ENCODE results near the gene ZFAND3. TPM values are rescaled to one million over a fixed set of nuclear protein-coding genes. Genes with fewer than 3 reads are reported as not detected.
A peak's percentile ranks its signal among the peaks of the same experiment; 100 is the strongest.

Gene ZFAND3
- total RNA-seq, 4 donors from 2014 or later, result 37.3 to 70.1 (median 55.2) TPM

DNA sequence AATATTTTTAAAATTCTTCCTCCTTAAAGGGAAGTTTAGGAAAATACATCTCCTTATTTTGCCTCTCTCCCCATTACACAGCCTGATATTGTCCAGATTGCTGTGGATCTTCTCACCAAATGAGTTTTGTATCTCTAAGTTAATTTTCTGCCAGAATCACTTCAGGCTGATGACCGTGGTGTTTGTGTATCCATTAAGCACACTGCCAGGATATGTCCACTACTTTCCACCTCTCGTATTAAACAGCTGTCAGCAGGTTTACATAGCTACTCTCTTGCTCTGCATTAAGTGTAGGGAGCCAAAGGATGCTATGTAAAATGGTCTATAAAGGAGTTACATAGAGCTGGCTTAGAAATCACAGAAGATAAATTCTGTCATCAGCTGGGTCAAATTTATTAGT lies 201.1 kb downstream of the ZFAND3 start:
- intact Hi-C loops (cut with DNase I), result no loop called here
- H3K4me3 ChIP-seq, result no peak overlapping the region
- peaks cover 3 to 71% (median 62%) of the 10 kb centered on the region in 4 donors for H3K4me1 ChIP-seq
- TF ChIP-seq, protein P1, sequence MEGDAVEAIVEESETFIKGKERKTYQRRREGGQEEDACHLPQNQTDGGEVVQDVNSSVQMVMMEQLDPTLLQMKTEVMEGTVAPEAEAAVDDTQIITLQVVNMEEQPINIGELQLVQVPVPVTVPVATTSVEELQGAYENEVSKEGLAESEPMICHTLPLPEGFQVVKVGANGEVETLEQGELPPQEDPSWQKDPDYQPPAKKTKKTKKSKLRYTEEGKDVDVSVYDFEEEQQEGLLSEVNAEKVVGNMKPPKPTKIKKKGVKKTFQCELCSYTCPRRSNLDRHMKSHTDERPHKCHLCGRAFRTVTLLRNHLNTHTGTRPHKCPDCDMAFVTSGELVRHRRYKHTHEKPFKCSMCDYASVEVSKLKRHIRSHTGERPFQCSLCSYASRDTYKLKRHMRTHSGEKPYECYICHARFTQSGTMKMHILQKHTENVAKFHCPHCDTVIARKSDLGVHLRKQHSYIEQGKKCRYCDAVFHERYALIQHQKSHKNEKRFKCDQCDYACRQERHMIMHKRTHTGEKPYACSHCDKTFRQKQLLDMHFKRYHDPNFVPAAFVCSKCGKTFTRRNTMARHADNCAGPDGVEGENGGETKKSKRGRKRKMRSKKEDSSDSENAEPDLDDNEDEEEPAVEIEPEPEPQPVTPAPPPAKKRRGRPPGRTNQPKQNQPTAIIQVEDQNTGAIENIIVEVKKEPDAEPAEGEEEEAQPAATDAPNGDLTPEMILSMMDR (IDR thresholded peaks at IDR 0.05), result no peak
- TF ChIP-seq POLR2A (IDR thresholded peaks at IDR 0.05; ENCODE audit: low read depth) (no peak), POLR2AphosphoS5 (IDR thresholded peaks at IDR 0.05) (no peak), EP300 (IDR thresholded peaks at IDR 0.05) (no peak)
- no peaks in the 10 kb centered on the region for H3K9me3 ChIP-seq
- no peaks in the 10 kb centered on the region for H3K27me3 ChIP-seq
- H3K36me3 ChIP-seq, result no peaks in the 10 kb centered on the region
- peak overlapping the region in 1 of 4 donors; percentile 41 for H3K27ac ChIP-seq (replicated peaks in 1 of 4)
- 38% methylated on average over 2 of the region's 2 CpGs for WGBS
- DNase-seq (ENCODE audit: extremely low spot score), result no peak

DNA sequence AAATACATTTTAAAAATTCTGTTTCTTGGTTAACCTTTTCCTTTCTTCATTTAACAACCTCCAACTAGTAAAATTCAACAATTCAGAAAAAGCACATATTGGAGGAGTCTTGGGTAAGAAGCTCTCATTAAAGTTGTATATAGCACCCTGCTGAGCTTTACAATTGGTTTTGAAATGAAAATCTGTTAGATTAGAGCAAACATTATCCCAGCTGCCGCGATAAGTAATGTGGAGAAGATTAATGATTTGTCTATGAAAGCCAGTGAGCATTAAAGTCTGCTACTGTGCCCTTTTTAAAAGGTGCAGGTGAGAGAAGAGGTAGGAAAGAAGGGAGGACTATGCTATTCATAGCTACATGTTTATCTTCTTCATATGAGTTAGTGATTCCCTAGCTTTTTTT lies 201.5 kb downstream of the ZFAND3 start:
- DNase-seq (ENCODE audit: extremely low spot score), result no peak
- H3K27ac ChIP-seq (replicated peaks in 1 of 4), result peak overlapping the region in 1 of 4 donors; percentile 41
- 52% methylated on average over 2 of the region's 2 CpGs for WGBS
- no peaks in the 10 kb centered on the region for H3K9me3 ChIP-seq
- H3K4me3 ChIP-seq, result no peak overlapping the region
- TF ChIP-seq POLR2AphosphoS5 (IDR thresholded peaks at IDR 0.05) (no peak), POLR2A (IDR thresholded peaks at IDR 0.05; ENCODE audit: low read depth) (no peak), EP300 (IDR thresholded peaks at IDR 0.05) (no peak)
- TF ChIP-seq, protein P1 (IDR thresholded peaks at IDR 0.05), result no peak
- H3K27me3 ChIP-seq, result no peaks in the 10 kb centered on the region
- peaks cover 3 to 68% (median 58%) of the 10 kb centered on the region in 4 donors for H3K4me1 ChIP-seq
- H3K36me3 ChIP-seq, result no peaks in the 10 kb centered on the region
- intact Hi-C loops (cut with DNase I), result no loop called here

DNA sequence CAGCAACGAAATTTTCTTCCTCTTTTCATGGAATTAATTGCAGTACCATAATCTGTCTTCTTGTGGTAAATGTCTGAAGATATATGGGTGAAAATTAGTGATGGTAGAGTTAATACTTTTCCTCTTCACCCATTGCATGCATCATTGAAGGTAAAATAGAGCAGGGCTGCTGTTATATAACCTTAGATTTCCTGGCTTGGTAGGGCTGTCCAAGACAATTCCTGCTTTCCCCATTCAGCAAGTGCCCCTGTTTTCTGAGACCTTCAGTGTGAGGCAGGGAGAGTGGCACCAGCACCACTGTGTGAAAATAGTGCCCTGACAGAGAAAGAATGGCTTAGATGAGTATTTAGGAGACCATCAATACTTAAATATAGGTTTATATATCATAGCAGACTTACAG lies 202.0 kb downstream of the ZFAND3 start:
- DNase-seq (ENCODE audit: extremely low spot score), result no peak
- no peak overlapping the region for H3K4me3 ChIP-seq
- H3K27ac ChIP-seq (replicated peaks in 1 of 4), result no peak overlapping the region
- peaks cover 0 to 63% (median 52%) of the 10 kb centered on the region in 4 donors for H3K4me1 ChIP-seq
- H3K36me3 ChIP-seq, result no peaks in the 10 kb centered on the region
- H3K9me3 ChIP-seq, result no peaks in the 10 kb centered on the region
- WGBS, result 72% methylated on average over 1 of the region's 1 CpG
- TF ChIP-seq EP300 (IDR thresholded peaks at IDR 0.05) (no peak), POLR2A (IDR thresholded peaks at IDR 0.05; ENCODE audit: low read depth) (no peak), POLR2AphosphoS5 (IDR thresholded peaks at IDR 0.05) (no peak)
- TF ChIP-seq, protein P1 (IDR thresholded peaks at IDR 0.05), result no peak
- intact Hi-C loops (cut with DNase I), result no loop called here
- no peaks in the 10 kb centered on the region for H3K27me3 ChIP-seq

DNA sequence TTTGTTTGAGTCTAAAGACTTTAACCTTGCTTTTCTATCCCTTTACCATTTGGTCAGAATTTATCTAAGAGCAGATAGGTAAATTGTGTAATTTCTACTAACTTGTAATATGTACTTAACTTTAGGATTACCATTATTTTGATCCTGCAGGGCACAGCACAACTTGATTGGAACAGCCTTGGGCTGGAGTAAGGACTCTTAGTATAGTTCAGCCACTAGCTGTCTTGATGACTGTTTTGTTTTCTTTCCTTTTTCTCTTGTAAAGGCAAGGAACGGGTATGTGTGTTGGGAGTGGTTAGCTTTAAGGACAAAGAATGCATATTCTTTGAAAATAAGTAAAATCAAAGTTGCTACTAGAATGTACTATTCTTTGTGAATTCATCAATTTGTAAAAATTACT lies 203.2 kb downstream of the ZFAND3 start:
- H3K27me3 ChIP-seq, result no peaks in the 10 kb centered on the region
- no peak for DNase-seq (ENCODE audit: extremely low spot score)
- H3K9me3 ChIP-seq, result no peaks in the 10 kb centered on the region
- H3K27ac ChIP-seq (replicated peaks in 1 of 4), result no peak overlapping the region
- H3K4me1 ChIP-seq, result peaks cover 4 to 57% (median 49%) of the 10 kb centered on the region in 4 donors
- intact Hi-C loops (cut with DNase I), result no loop called here
- TF ChIP-seq POLR2A (IDR thresholded peaks at IDR 0.05; ENCODE audit: low read depth), result no peak
- TF ChIP-seq, protein P1 (IDR thresholded peaks at IDR 0.05), result no peak
- TF ChIP-seq EP300 (IDR thresholded peaks at IDR 0.05), result no peak
- no peak for TF ChIP-seq POLR2AphosphoS5 (IDR thresholded peaks at IDR 0.05)
- H3K4me3 ChIP-seq, result no peak overlapping the region
- no peaks in the 10 kb centered on the region for H3K36me3 ChIP-seq
- WGBS, result 93% methylated on average over 1 of the region's 1 CpG

DNA sequence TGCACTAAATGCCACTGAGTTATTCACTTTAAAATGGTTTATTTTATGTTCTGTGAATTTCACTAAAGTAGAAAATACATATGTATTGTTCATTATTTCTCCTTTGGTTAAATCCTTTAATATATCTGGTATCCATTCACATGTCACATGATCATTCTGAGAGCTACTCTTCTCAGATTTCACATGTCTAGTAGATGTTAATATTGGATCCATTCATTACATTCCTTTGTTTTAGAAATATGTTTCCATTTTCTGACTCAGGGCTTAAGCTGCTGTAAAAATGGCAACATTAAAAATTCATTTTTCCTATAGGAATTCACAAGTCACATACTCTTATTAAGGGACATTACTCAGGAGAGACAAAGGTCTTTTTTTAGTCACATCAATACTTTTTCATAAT lies 205.4 kb downstream of the ZFAND3 start:
- intact Hi-C loops (cut with DNase I), result no loop called here
- Histone ChIP-seq H3K36me3 (no peaks in the 10 kb centered on the region), H3K4me1 (peaks cover 6 to 58% (median 51%) of the 10 kb centered on the region in 4 donors), H3K27ac (replicated peaks in 1 of 4) (no peak overlapping the region), H3K4me3 (no peak overlapping the region), H3K27me3 (no peaks in the 10 kb centered on the region), H3K9me3 (no peaks in the 10 kb centered on the region)
- TF ChIP-seq POLR2A (IDR thresholded peaks at IDR 0.05; ENCODE audit: low read depth) (no peak), EP300 (IDR thresholded peaks at IDR 0.05) (no peak), POLR2AphosphoS5 (IDR thresholded peaks at IDR 0.05) (no peak)
- TF ChIP-seq, protein P1 (IDR thresholded peaks at IDR 0.05), result no peak
- no peak for DNase-seq (ENCODE audit: extremely low spot score)
